ENCODE data around the gene PEAR1.

The PEAR1 gene

GRCh38 chr1:156933136-156933535 is 39.6 kb downstream of the PEAR1 start:
- H3K9ac ChIP-seq (ENCODE audit: low read length), result no peak overlapping the region
- H3K27me3 ChIP-seq (ENCODE audit: control insufficient read depth, insufficient read depth, low read length), result peaks cover 30% of the 10 kb centered on the region
- H3K4me1 ChIP-seq (ENCODE audit: control insufficient read depth, insufficient read depth, low read length), result peaks cover 12% of the 10 kb centered on the region; the same call in 1 of the 2 replicates
- no peak overlapping the region for H3K27ac ChIP-seq (ENCODE audit: low read depth, low read length)
- no peaks in the 10 kb centered on the region for H3K9me3 ChIP-seq (ENCODE audit: control insufficient read depth, insufficient read depth, low read depth, low read length)
- peaks cover 47% of the 10 kb centered on the region for H3K36me3 ChIP-seq (ENCODE audit: control insufficient read depth, insufficient read depth, low read length)
- H3K4me3 ChIP-seq (ENCODE audit: low read depth, low read length), result no peak overlapping the region

DNA sequence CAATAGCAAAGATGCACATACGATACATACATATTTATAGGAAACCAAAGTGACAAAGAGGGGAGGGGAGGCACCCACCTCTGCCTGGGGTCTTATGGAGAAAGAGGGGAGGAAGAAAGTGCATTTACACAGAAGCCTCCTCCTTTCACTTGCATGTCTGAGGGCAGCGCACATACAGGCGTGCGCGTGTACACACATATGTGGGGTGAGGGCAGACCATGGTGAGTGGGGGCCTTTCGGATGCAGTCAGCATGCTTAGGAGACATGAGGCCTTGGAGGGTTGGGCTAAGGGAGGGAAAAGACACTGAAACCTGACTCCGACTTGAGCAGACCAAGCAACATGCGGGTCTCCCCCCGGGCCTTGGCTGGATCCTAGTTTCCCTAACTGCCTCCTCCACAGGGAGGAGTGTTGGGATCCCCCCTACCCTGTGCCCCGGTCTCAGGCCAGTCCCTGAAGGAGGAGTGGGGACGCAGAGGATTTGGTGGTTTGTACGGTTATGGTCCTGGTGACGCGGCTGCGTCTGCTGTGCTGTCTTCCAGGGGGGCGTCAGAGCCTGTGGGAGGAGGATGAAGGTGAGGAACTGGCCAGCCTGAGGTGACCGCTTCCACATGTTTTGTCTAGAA is 42.1 kb downstream of the PEAR1 start:
- H3K9me3 ChIP-seq (ENCODE audit: control insufficient read depth, insufficient read depth, low read depth, low read length), result no peaks in the 10 kb centered on the region
- H3K4me3 ChIP-seq (ENCODE audit: low read depth, low read length), result no peak overlapping the region
- H3K27ac ChIP-seq (ENCODE audit: low read depth, low read length), result no peak overlapping the region
- H3K9ac ChIP-seq (ENCODE audit: low read length), result no peak overlapping the region
- peaks cover 12% of the 10 kb centered on the region; the same call in 1 of the 2 replicates for H3K4me1 ChIP-seq (ENCODE audit: control insufficient read depth, insufficient read depth, low read length)
- peaks cover 71% of the 10 kb centered on the region for H3K36me3 ChIP-seq (ENCODE audit: control insufficient read depth, insufficient read depth, low read length)
- H3K27me3 ChIP-seq (ENCODE audit: control insufficient read depth, insufficient read depth, low read length), result peaks cover 9% of the 10 kb centered on the region

DNA sequence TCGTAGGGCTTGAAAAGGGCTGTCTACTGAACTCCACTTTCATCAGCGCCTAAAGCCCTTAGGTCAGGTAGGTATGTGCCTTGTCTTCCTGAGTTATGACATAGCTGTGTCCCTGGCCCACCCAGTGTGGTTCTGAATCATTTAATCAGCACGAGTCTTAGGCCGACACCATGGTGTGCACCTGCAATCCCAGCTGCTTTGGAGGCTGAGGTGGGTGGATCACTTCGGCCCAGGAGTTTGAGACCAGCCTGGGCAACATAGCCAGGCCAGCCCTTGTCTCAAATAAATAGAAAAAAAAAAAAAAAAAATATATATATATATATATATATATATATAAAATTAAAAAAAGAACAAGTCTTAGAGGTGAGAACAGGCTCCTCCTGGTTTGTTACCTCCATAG is 42.7 kb downstream of the PEAR1 start:
- H3K36me3 ChIP-seq (ENCODE audit: control insufficient read depth, insufficient read depth, low read length), result peaks cover 77% of the 10 kb centered on the region
- no peak overlapping the region for H3K27ac ChIP-seq (ENCODE audit: low read depth, low read length)
- no peak overlapping the region for H3K9ac ChIP-seq (ENCODE audit: low read length)
- no peaks in the 10 kb centered on the region for H3K9me3 ChIP-seq (ENCODE audit: control insufficient read depth, insufficient read depth, low read depth, low read length)
- peaks cover 12% of the 10 kb centered on the region; the same call in 1 of the 2 replicates for H3K4me1 ChIP-seq (ENCODE audit: control insufficient read depth, insufficient read depth, low read length)
- H3K27me3 ChIP-seq (ENCODE audit: control insufficient read depth, insufficient read depth, low read length), result peaks cover 4% of the 10 kb centered on the region
- H3K4me3 ChIP-seq (ENCODE audit: low read depth, low read length), result no peak overlapping the region

DNA sequence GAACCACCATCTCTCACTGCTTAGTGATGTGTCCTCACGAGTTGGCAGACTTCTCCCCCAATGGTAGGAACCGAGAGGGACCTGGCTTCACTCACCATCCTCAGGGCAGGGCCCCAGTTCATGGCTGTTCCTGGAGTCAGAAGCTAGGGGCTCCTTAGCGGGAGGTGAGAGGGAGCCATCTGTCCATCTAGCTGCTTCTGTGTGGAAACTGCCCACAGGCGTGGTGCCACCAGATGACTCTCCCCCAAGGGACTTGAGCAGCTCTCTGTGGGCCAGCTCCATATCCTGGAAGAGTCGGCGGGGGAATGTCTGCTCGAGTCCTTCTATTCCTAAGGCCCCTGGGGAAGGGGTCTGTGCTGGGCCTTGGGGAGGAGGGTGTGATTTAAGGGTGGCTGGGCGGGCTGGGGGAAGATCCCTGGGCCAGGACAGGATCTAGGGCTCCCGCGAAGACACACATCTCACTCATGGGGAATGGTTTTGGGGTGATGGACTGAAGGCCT is 43.3 kb downstream of the PEAR1 start:
- H3K27me3 ChIP-seq (ENCODE audit: control insufficient read depth, insufficient read depth, low read length), result no peaks in the 10 kb centered on the region
- H3K36me3 ChIP-seq (ENCODE audit: control insufficient read depth, insufficient read depth, low read length), result peaks cover 83% of the 10 kb centered on the region
- H3K4me1 ChIP-seq (ENCODE audit: control insufficient read depth, insufficient read depth, low read length), result peaks cover 11% of the 10 kb centered on the region; the same call in 1 of the 2 replicates
- no peak overlapping the region for H3K4me3 ChIP-seq (ENCODE audit: low read depth, low read length)
- no peak overlapping the region for H3K27ac ChIP-seq (ENCODE audit: low read depth, low read length)
- H3K9me3 ChIP-seq (ENCODE audit: control insufficient read depth, insufficient read depth, low read depth, low read length), result no peaks in the 10 kb centered on the region
- no peak overlapping the region for H3K9ac ChIP-seq (ENCODE audit: low read length)

GRCh38 chr1:156937883-156938282 is 44.4 kb downstream of the PEAR1 start:
- H3K9ac ChIP-seq (ENCODE audit: low read length), result no peak overlapping the region
- H3K9me3 ChIP-seq (ENCODE audit: control insufficient read depth, insufficient read depth, low read depth, low read length), result no peaks in the 10 kb centered on the region
- no peak overlapping the region for H3K27ac ChIP-seq (ENCODE audit: low read depth, low read length)
- H3K4me1 ChIP-seq (ENCODE audit: control insufficient read depth, insufficient read depth, low read length), result peaks cover 8% of the 10 kb centered on the region; the same call in 1 of the 2 replicates
- no peaks in the 10 kb centered on the region for H3K27me3 ChIP-seq (ENCODE audit: control insufficient read depth, insufficient read depth, low read length)
- H3K36me3 ChIP-seq (ENCODE audit: control insufficient read depth, insufficient read depth, low read length), result peaks cover 94% of the 10 kb centered on the region
- H3K4me3 ChIP-seq (ENCODE audit: low read depth, low read length), result no peak overlapping the region

GRCh38 chr1:156938813-156939212 is 45.3 kb downstream of the PEAR1 start:
- Histone ChIP-seq H3K4me1 (ENCODE audit: control insufficient read depth, insufficient read depth, low read length) (peaks cover 5% of the 10 kb centered on the region; the same call in 1 of the 2 replicates), H3K27me3 (ENCODE audit: control insufficient read depth, insufficient read depth, low read length) (no peaks in the 10 kb centered on the region), H3K27ac (ENCODE audit: low read depth, low read length) (no peak overlapping the region), H3K9me3 (ENCODE audit: control insufficient read depth, insufficient read depth, low read depth, low read length) (no peaks in the 10 kb centered on the region), H3K4me3 (ENCODE audit: low read depth, low read length) (no peak overlapping the region), H3K9ac (ENCODE audit: low read length) (no peak overlapping the region), H3K36me3 (ENCODE audit: control insufficient read depth, insufficient read depth, low read length) (peaks cover 93% of the 10 kb centered on the region)

- Histone ChIP-seq H3K27ac (ENCODE audit: low read depth, low read length) (no peak overlapping the region), H3K36me3 (ENCODE audit: control insufficient read depth, insufficient read depth, low read length) (peaks cover 95% of the 10 kb centered on the region)
Observed at GRCh38 chr1:156939786-156940334, 46.3 kb downstream of the PEAR1 start.

GRCh38 chr1:156941675-156942074 is 48.2 kb downstream of the PEAR1 start:
- Histone ChIP-seq H3K27me3 (ENCODE audit: control insufficient read depth, insufficient read depth, low read length) (no peaks in the 10 kb centered on the region), H3K9me3 (ENCODE audit: control insufficient read depth, insufficient read depth, low read depth, low read length) (no peaks in the 10 kb centered on the region), H3K4me3 (ENCODE audit: low read depth, low read length) (no peak overlapping the region), H3K27ac (ENCODE audit: low read depth, low read length) (no peak overlapping the region), H3K4me1 (ENCODE audit: control insufficient read depth, insufficient read depth, low read length) (no peaks in the 10 kb centered on the region), H3K36me3 (ENCODE audit: control insufficient read depth, insufficient read depth, low read length) (peaks cover 97% of the 10 kb centered on the region), H3K9ac (ENCODE audit: low read length) (no peak overlapping the region)

More at GRCh38 chr1:156939786-156940334, 46.3 kb downstream of the PEAR1 start:
- no peak overlapping the region for H3K4me3 ChIP-seq (ENCODE audit: low read depth, low read length)
- H3K4me1 ChIP-seq (ENCODE audit: control insufficient read depth, insufficient read depth, low read length), result peaks cover 5% of the 10 kb centered on the region; the same call in 1 of the 2 replicates
- H3K27me3 ChIP-seq (ENCODE audit: control insufficient read depth, insufficient read depth, low read length), result no peaks in the 10 kb centered on the region
- no peak overlapping the region for H3K9ac ChIP-seq (ENCODE audit: low read length)
- no peaks in the 10 kb centered on the region for H3K9me3 ChIP-seq (ENCODE audit: control insufficient read depth, insufficient read depth, low read depth, low read length)

DNA sequence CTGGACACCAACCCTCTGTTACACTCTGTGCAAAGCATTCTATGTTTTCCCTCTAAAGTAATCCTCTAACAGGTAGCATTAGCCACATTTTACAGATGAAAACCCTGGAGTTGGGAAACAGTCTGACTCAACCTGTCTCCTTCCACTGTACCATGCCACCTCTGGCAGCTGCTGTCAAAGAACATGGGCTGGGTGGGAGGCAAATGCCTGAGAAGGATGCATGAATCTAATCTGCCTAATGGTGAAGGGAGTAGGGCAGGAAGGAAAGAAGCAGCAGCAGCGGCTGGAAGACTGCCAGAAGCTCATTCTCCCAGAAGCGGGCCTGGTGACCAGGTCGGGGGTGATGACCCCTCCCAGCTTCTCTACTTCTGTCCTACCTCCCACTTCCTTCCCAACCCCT is 48.7 kb downstream of the PEAR1 start:
- Histone ChIP-seq H3K9ac (ENCODE audit: low read length) (no peak overlapping the region), H3K9me3 (ENCODE audit: control insufficient read depth, insufficient read depth, low read depth, low read length) (no peaks in the 10 kb centered on the region), H3K4me1 (ENCODE audit: control insufficient read depth, insufficient read depth, low read length) (no peaks in the 10 kb centered on the region), H3K4me3 (ENCODE audit: low read depth, low read length) (no peak overlapping the region), H3K36me3 (ENCODE audit: control insufficient read depth, insufficient read depth, low read length) (peaks cover 97% of the 10 kb centered on the region), H3K27me3 (ENCODE audit: control insufficient read depth, insufficient read depth, low read length) (no peaks in the 10 kb centered on the region), H3K27ac (ENCODE audit: low read depth, low read length) (no peak overlapping the region)

- Histone ChIP-seq H3K4me1 (ENCODE audit: control insufficient read depth, insufficient read depth, low read length) (no peaks in the 10 kb centered on the region), H3K27ac (ENCODE audit: low read depth, low read length) (no peak overlapping the region), H3K27me3 (ENCODE audit: control insufficient read depth, insufficient read depth, low read length) (no peaks in the 10 kb centered on the region), H3K9ac (ENCODE audit: low read length) (no peak overlapping the region), H3K36me3 (ENCODE audit: control insufficient read depth, insufficient read depth, low read length) (peaks cover 97% of the 10 kb centered on the region), H3K4me3 (ENCODE audit: low read depth, low read length) (no peak overlapping the region), H3K9me3 (ENCODE audit: control insufficient read depth, insufficient read depth, low read depth, low read length) (no peaks in the 10 kb centered on the region)
Observed at GRCh38 chr1:156942576-156942975, 49.1 kb downstream of the PEAR1 start.

GRCh38 chr1:156943756-156944155 is 50.2 kb downstream of the PEAR1 start:
- Histone ChIP-seq H3K4me3 (ENCODE audit: low read depth, low read length) (no peak overlapping the region), H3K36me3 (ENCODE audit: control insufficient read depth, insufficient read depth, low read length) (peaks cover 97% of the 10 kb centered on the region), H3K4me1 (ENCODE audit: control insufficient read depth, insufficient read depth, low read length) (no peaks in the 10 kb centered on the region), H3K27me3 (ENCODE audit: control insufficient read depth, insufficient read depth, low read length) (no peaks in the 10 kb centered on the region), H3K9ac (ENCODE audit: low read length) (no peak overlapping the region), H3K27ac (ENCODE audit: low read depth, low read length) (no peak overlapping the region), H3K9me3 (ENCODE audit: control insufficient read depth, insufficient read depth, low read depth, low read length) (no peaks in the 10 kb centered on the region)
